ENCODE results near the gene PIM1.
"Not testable (repeated sequence)": the region's sequence is repeated elsewhere in the genome, so short reads cannot be mapped to it uniquely, and the experiment has no call there.

The PIM1 gene

DNA sequence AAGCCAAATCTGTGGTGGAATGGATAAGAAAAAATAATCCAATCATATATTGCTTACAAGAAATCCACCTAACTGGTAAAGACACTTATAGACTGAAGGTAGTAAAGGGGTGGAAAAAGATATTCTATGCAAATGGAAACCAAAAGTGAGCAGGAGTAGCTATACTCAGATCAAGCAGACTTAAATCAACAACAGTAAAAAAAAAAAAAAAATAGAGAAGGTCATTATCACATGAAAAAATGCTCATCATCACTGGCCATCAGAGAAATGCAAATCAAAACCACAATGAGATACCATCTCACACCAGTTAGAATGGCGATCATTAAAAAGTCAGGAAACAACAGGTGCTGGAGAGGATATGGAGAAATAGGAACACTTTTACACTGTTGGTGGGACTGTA, 24.9 kb downstream of the PIM1 start:
- not testable (repeated sequence) for FAIRE-seq

DNA sequence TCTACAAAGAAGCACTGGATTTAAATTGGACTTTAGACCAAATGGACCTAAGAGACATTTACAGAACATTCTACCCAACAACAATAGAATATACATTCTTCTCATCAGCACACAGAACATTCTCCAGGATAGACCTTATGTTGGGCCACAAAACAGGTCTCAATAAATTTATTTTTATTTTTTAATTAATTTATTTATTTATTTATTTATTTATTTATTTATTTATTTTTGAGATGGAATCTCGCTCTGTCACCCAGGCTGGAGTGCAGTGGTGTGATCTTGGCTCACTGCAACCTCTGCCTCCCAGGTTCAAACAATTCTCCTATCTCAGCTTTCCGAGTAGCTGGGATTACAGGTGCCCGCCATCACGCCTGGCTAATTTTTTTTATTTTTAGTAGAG, 26.5 kb downstream of the PIM1 start:
- FAIRE-seq = not testable (repeated sequence)

DNA sequence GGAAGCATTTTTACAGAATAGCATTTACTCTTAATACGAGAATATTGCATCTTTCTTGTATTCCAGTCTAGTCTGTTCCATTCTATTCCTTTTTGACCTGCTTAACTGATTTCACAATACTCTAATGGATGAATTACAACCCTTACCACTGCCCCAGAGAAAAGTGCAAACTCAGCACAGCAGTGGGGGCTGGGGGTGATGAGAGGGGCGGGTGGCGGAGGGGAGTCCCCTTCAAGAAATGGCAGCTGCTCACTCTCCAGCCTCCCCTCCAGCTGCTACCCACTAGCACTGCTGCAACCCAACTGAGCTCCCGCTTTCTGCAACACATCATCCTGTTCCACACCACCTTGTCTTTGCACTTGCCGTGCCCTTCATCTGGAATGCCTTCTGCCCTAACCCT, 30.1 kb downstream of the PIM1 start:
- FAIRE-seq = no peak

DNA sequence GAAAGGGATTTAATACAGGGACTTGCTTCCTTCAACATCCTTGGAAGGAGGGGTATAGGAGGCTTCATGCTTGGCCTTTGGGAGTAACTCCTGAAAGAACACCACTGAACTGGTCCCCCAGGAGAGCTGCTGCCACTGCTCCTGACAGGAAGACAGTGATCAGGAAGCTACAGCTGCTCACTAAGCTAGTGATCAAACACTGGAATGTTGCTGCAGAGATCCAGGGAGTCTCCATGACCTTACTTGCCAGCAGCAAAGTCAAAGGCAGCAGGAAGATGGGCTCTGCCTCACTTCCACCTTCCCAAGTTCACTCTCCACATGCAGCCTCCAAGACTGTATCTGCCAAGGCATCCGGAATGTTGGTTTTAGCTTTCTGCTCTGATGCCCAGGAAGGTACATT, 31.8 kb downstream of the PIM1 start:
- FAIRE-seq = no peak

DNA sequence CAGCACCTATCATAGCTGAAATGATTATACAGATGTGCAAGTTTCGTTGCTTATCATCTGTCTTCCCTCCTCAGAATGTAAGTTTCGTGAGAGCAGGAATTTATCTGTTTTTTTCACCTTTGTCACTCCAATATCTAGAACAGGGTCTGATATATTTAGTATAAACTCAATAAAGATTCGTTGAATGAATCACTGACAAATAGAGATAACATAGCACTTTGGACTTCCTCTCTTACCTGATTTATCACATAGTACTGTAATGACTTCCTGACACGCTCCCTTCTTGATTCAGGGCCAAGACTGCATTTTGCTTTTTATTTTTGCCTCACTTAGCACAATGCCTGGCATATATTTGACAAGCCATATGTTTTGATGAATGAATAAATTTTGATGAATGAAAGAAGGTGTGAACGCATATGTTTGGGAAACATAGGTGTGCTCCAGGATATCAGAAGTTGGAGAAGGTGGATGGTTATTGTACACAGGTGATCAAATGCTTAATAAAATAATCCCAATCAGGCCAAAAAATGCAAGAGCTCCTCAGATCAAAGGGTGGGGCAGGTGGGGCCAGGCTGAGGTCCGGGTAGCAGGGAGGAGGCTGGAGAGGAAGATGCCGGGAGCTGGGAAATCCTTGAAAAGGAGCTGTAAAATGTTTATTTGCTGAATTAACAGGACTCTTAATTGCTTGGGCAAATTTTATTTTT, 33.0 kb downstream of the PIM1 start:
- FAIRE-seq = no peak

DNA sequence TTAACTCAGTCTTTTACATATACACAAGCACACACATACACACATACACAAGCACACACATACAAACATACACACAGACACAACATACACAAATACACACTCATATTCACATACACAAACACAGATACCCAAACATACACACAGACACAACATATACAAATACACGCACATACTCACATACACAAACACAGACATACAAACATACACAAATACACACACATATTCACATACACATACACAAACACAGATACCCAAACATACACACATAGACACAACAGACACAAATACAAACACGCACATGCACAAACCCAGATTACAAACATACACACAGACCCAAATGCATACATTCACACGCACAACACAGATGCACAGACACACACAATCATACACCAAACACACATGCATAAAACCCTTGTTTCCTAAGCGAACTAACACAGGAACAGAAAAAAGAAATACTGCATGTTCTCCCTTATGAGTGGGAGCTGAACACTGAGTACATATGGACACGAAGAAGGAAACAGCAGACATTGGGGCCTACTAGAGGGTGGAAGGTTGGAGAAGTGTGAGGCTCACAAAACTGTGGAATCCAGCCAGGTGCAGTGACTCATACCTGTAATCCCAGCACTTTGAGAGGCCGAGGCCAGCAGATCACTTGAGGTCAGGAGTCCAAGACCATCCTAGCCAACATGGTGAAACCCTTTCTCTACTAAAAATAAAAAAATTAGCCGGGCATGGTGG, 34.2 kb downstream of the PIM1 start:
- FAIRE-seq = no peak

DNA sequence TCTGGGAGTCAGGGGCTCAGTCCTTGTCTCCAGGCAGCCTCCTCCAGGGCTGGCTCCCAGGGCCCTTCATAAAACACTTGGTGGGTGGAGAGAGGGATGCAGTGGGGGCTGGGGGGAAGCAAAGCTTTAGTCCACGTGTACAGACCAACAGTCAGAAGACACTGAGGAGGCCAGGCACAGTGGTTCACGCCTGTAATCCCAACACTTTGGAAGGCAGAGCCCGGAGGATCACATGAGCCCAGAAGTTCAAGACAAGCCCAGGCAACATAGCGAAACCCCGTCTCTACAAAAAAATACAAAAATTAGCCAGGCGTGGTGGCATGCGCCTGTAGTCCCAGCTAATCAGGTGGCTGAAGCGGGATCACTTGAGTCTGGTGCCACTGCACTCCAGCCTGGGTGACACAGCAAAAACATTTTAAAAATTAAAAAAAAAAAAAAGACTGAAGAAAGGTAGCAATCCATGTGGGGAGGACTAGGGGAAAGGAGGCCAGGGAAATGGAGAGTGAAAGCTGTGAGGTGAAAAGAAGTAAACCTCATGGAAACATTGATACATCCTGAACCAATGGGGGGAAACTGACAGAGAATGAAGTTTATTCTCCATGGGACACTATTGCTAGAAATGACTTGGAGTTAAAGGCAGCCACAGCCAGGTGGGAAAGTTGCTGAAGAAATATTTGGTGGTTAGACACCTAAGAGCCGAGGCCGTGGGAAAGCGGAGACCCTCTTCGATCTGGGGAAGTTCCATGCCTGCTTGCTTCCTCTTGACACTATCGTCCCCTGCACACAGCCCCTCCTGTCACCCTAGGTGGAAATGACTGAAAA, 35.4 kb downstream of the PIM1 start:
- FAIRE-seq = no peak

DNA sequence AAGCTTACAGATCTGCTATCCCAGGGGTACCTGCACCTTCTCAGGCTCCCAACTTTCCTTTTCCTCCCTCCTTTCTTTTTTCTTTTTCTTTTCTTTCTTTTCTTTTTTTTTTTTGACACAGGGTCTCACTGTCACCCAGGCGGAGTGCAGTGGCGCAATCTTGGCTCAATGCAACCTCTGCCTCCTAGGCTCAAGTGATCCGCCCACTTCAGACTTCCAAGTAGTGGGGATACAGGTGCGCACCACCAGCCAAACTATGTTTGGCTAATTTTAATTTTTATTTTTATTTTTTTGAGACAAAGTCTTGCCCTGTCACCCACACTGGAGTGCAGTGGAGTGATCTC, 36.0 kb downstream of the PIM1 start:
- FAIRE-seq = no peak

DNA sequence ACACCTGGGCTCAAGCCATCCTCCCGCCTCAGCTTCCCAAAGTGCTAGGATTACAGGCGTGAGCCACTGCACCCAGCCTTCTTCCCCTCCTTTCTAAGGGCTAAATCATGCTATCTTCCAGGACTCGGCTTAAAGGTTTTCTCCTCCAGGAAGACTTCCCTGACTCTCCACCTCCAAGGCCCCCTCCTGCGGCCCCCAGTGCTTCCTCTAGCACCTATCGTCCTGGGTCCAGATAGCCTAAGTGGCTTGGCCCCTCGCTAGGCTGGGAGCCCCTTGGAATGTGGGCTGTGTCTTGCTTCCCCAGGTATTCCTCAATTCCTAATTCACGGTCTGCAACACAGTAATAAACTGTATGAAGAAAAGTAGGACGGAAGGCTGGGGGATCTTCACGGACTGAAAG, 36.7 kb downstream of the PIM1 start:
- no peak for FAIRE-seq

DNA sequence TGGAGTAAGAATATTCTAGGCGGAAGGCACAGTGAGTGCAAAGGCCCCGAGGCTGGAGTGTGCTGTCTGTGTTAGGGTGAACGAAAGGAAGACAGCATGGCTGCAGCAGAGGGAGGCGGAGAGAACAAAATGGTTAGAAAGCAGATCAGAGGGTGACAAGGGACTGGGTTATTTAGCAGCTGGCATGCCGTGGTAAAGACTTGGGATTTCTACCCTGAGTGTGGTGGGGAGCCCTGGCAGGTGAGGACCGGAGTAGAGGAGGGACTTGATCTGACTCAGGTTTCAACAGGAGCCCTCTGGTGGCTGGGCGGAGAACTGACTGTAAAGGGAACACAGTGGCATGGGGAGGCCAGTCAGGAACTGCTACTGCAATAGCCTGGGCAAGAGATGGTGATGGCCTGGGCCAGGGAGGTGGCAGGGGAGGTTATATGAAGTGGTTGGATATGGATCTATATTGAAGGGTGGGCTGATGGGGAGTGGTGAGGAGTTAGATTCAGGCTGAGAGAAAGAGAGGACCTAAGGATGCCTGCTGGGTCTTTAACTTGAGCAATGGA, 38.0 kb downstream of the PIM1 start:
- FAIRE-seq = no peak

DNA sequence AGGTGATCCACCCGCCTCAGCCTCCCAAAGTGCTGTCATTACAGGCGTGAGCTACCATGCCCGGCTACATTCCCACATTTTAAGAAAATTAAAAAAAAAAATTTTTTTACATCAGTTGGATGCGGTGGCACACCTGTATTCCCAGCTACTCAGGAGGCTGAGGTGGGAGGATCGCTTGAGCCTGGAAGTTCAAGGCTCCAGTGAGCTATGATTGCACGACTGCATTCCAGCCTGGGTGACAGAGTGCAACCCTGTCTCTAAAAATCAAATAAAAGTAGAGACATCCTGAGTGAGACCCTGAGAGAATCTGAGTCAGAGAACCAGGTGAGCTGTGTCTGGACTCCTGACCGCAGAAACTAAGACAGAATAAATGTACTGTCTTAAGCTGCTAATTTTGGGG, 38.8 kb downstream of the PIM1 start:
- FAIRE-seq = no peak

DNA sequence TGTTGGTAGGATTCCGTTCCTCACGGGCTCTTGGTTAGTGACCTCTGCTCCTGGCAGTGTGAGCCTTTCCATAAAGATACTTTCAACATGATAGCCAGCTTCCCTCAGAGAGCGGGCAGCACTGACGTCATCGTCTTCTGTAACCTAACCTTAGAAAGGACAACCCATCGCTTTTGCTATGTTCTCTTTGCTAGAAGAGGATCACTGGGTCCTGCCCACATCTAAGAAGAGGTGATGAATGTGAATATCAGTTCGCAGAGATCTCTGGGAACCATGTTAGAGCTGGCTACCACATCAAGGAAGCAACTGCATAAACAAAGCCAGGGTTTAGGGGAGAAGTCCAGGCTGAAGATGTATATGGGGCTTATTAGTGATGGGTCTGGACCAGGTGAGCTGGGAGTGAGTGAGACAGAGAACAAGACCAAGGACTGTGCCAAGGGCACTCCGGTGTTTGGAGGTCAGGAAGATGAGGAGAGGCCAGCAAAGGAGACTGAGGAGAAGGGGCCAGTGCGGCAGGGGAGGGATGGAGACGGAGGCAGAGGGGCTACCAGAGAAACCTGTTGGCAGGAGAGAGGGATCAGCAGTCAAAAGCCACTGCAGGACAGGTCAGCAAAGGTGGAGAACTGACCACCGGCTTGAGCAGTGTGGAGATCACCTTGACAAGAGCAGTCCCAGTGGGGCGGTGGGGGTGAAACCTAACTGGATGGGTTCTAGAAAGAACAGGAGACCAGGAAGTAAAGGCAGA, 39.7 kb downstream of the PIM1 start:
- FAIRE-seq = no peak

DNA sequence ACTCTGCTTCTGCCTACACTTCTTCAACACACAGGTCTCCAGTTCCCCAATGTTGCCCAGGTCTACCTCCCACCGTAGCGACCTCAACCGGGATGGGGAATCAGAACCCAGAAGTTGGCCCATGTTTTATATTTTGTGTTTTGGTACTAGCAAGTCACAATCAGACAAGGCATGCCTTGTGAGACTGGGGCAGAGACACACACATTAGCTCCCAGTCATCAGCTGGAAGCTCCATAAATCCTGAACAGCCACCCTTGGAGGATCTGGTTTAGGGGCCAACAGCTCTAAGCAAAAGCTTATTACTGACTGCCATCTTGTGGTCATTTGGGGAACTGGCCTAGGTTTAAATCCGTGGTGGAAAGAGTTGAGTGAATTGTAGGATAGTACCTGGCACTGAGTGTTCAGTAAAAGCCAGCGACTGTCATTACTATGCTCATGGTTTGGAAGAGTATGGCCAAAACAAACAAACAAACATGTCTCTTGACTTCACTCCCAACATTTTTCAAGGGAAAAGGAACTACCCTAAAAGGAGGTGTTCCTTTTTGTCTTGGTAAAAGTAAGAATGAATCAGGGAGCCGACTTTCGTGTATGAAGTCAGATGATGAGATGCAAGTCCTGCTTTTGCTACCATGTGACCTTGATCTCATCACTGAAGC, 40.5 kb downstream of the PIM1 start:
- FAIRE-seq = peak; percentile 71

DNA sequence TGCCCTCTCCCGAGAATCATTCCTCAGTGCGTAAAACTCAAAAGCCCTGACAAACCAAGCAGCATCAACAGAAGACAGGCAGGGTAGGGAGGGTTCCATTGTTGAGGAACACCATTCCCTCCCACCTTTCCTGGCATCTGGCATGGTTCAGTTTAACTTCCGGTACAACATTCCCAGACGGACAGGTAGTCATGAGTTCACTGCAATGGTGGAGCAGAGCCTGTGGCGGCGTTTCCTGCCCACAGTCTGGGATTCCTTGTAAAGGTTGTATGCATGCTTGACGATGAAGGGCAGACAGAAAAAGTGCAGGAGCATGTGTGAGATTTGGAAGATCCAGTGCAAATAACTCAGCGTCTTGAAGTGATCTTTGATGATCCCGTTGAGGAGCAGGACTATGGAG, 42.3 kb downstream of the PIM1 start:
- FAIRE-seq = no peak

DNA sequence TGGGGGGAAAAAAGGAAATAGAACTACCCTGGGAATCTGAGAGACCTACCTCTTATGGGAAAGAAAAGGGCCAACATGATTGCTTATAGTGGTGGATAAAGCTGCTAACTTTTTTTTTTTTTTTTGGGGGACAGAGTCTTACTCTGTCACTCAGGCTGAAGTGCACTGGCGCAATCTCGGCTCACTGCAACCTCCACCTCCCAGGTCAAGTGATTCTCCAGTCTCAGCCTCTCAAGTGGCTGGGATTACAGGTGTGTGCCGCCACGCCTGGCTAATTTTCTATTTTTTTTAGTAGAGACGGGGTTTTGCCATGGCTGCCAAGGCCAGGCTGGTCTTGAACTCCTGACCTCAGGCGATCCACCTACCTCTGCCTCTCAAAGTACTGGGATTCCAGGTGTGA, 48.1 kb downstream of the PIM1 start:
- no peak for FAIRE-seq

DNA sequence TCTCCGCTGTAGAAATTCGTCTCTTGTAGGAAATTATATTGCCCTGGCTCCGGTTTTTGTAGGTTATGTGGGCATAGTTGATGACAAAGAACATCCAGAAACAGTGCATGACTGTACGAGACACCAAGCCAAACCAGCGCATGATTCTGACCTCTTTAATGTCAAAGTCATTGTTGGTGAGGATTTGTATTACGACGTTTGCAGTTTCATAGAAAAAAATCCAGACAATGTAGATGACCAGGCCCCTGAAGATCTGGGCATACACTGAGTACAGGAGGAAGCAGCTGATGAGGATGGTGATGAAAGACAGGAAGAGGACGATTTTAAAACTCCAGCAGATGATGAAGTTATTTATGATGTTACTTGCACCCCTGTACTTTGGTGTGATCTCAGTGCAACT, 48.6 kb downstream of the PIM1 start:
- FAIRE-seq = no peak

DNA sequence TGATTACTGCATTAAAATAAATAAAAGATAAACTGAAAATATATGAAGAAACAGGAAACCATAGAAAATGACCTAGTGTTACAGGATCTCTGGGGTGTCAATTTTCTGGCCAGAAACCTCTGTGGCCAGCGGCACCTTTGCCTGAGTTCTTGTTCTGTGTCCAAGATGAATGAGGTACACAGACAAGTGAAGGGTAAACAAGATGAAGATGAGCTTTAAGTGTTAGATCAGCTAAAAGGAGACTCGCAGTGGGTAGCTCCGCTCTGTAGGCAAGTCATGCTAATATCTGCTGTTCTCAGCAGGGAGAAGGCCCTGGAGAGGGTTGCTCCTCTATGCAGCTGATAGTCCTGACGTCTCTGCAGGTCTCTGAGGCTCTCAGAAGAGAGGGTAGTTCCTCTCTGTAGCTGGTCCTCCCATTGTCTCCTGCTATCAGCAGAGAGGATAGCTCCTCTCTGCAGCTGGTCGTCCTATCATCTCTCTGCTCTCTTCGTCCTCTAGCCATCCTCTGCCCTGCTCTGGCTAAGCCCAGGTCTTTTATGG, 51.7 kb downstream of the PIM1 start:
- FAIRE-seq = no peak

DNA sequence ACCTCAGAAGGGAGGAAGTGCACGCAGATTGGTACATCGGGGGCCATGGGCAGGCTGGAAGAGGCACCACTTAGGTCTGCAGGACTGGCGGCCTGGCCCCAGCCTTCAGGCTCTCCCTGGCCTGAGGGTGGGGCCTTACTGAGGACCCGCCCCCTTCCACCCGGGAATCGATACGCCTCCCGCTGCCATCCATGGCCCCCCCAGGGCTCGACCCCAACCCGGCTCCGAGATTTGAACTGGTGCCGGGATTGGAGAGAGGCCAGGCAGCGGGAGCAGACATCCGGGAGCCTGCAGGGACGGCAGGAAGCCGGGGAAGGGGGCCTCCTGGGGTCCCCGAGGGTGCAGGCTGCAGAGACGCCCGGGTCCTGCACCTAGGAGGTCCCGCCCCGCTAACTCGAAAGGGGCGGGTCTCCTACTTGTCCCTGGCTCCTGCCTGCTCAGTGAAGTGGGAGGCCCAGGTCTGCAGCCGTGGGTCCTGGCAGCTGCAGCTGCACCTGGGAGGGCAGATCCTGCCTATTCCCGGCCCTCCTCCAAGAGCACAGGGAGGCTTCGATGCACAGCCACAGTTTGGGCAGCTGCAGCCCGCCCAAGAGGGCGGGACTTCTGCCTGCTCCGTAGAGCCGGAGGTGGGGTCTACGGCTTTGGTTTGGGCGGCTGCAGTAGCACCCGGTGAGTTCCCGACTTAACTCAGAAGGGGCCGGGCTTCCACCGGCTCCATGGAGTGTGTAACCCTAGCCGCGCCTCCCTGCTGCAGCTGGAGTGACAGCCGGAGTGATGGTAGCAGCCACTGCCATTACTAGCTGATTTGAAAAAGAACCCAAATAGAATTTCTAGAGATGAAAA, 52.4 kb downstream of the PIM1 start:
- peak; percentile 55 for FAIRE-seq

DNA sequence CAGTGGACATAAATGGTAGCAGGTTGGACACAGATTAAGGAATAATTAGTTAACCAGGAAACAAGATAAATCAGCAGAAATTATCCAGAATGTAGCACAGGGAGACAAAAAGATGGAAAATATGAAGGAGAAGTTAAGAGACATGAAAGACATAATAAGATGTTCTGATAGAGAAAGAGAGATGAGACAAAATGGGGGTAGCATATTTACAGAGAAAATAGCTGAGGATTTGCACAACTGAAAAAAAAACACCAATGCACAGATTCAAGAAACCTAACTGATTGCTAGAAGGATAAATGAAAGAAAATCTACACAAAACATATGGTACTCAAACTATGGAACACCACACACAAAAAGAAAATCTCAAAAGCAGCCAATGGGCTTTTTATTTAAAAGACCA, 53.0 kb downstream of the PIM1 start:
- no peak for FAIRE-seq

Measured in TTC549 (cell line).